GM23248 (cell line): ENCODE results near the gene NME8.

ENCODE experiments used
- EZH2 ChIP-seq: fragments of 200-600 bp; sonication (generic); IDR thresholded peaks from 2 replicates; pipeline ENCODE4 v1.6.1; 2018; ENCODE audit warnings: antibody characterized with exemption, mild to moderate bottlenecking; ENCODE audit not compliant: insufficient read depth, poor library complexity, severe bottlenecking
- EZH2phosphoT487 ChIP-seq: fragments of 200-600 bp; sonication (generic); IDR thresholded peaks from 2 replicates; pipeline ENCODE4 v1.6.1; 2018; ENCODE audit warnings: antibody characterized with exemption, moderate library complexity, mild to moderate bottlenecking, low read depth; ENCODE audit not compliant: insufficient read depth

GRCh38 chr7:37832194-37832593 is 16.2 kb upstream of the NME8 start:
- TF ChIP-seq EZH2, result no peak
- no peak for TF ChIP-seq EZH2phosphoT487
